CD14-positive monocyte (primary cell): ENCODE results near the gene HNRNPM. TPM values are rescaled to one million over a fixed set of nuclear protein-coding genes. Genes with fewer than 3 reads are reported as not detected.

ENCODE experiments used
- DNase-seq, 3 donors: peaks; one replicate each; pipeline ENCODE4 v3.0.0-alpha.2; 2011 to 2022
- H2AFZ ChIP-seq: 2 replicates; pipeline ENCODE4 v1.6.0; 2012; ENCODE audit warnings: mild to moderate bottlenecking, low read depth, low read length, inconsistent platforms; ENCODE audit not compliant: insufficient read depth, poor library complexity, severe bottlenecking
- H3K27ac ChIP-seq, 2 donors: 1 replicate in 1 of 2; 2 replicates in 1 of 2; pipeline ENCODE4 v1.5.1; 2012 to 2013; ENCODE audit warnings: low read length in 2 of 2, control low read depth in 1 of 2, inconsistent platforms in 1 of 2, low read depth in 1 of 2, mild to moderate bottlenecking in 1 of 2
- H3K27me3 ChIP-seq, 2 donors: one replicate each; pipeline versions ENCODE4 v1.6.0 to v1.6.1; 2011 to 2013; ENCODE audit warnings: low read length in 2 of 2; ENCODE audit not compliant: control insufficient read depth in 2 of 2, insufficient read depth in 2 of 2
- H3K36me3 ChIP-seq, 2 donors: replicated peaks in 1 of 2; 1 replicate in 1 of 2; 2 replicates in 1 of 2; pipeline versions ENCODE4 v1.5.1 to v1.6.1; 2012 to 2013; ENCODE audit warnings: low read length in 2 of 2, control low read depth in 1 of 2, inconsistent platforms in 1 of 2, mild to moderate bottlenecking in 1 of 2; ENCODE audit not compliant: insufficient read depth in 2 of 2, control insufficient read depth in 1 of 2
- H3K4me1 ChIP-seq, 2 donors: 1 replicate in 1 of 2; 2 replicates in 1 of 2; pipeline versions ENCODE4 v1.5.1 to v1.6.1; 2012 to 2013; ENCODE audit warnings: low read length in 2 of 2, control low read depth in 1 of 2, inconsistent platforms in 1 of 2, mild to moderate bottlenecking in 1 of 2, moderate library complexity in 1 of 2; ENCODE audit not compliant: insufficient read depth in 2 of 2, control insufficient read depth in 1 of 2
- H3K4me2 ChIP-seq: replicated peaks from 2 replicates; pipeline ENCODE3; 2012; ENCODE audit warnings: low read length, moderate library complexity, mild to moderate bottlenecking; ENCODE audit not compliant: poor library complexity, severe bottlenecking; ENCODE audit errors: extremely low read depth
- H3K4me3 ChIP-seq, 3 experiments: fragments of 200-600 bp in 1 of 3; sonication (generic) in 1 of 3; replicated peaks in 1 of 3; 1 replicate in 2 of 3; 2 replicates in 1 of 3; pipeline ENCODE4 v1.5.1; 2011 to 2013; ENCODE audit warnings: low read length in 3 of 3, mild to moderate bottlenecking in 3 of 3, control low read depth in 2 of 3, low read depth in 2 of 3, inconsistent platforms in 1 of 3, moderate library complexity in 1 of 3
- H3K79me2 ChIP-seq: 2 replicates; pipeline ENCODE4 v1.6.0; 2012; ENCODE audit warnings: mild to moderate bottlenecking, control low read depth, inconsistent platforms, low read length, moderate library complexity; ENCODE audit not compliant: insufficient read depth
- H3K9ac ChIP-seq: 2 replicates; pipeline ENCODE4 v1.6.0; 2017; ENCODE audit warnings: low read length, mild to moderate bottlenecking; ENCODE audit not compliant: insufficient read depth, poor library complexity, severe bottlenecking
- H3K9me3 ChIP-seq, 2 donors: replicated peaks in 1 of 2; 1 replicate in 1 of 2; 2 replicates in 1 of 2; pipeline versions ENCODE4 v1.5.1 to v1.6.1; 2012 to 2013; ENCODE audit warnings: low read length in 2 of 2, control low read depth in 1 of 2; ENCODE audit not compliant: control insufficient read depth in 1 of 2, insufficient read depth in 1 of 2
- H4K20me1 ChIP-seq: 2 replicates; pipeline ENCODE4 v1.6.0; 2012; ENCODE audit warnings: mild to moderate bottlenecking, low read length, control low read depth, moderate library complexity; ENCODE audit not compliant: insufficient read depth
- H3K27ac Mint-ChIP-seq, 7 donors: one replicate each; pipeline ENCODE4 v1.8.0; 2020; ENCODE audit warnings: mild to moderate bottlenecking in 7 of 7, mixed read lengths in 7 of 7, moderate library complexity in 6 of 7, inconsistent platforms in 2 of 7
- H3K27me3 Mint-ChIP-seq, 3 donors: one replicate each; pipeline ENCODE4 v1.8.0; 2021 to 2022; ENCODE audit warnings: low read depth in 3 of 3, mild to moderate bottlenecking in 3 of 3, mixed read lengths in 3 of 3, moderate library complexity in 3 of 3, inconsistent platforms in 1 of 3
- H3K36me3 Mint-ChIP-seq, 2 donors: one replicate each; pipeline ENCODE4 v1.8.0; 2020; ENCODE audit warnings: mixed read lengths in 2 of 2, inconsistent platforms in 1 of 2, mild to moderate bottlenecking in 1 of 2
- H3K4me1 Mint-ChIP-seq: one replicate; pipeline ENCODE4 v1.8.0; 2020; ENCODE audit warnings: mild to moderate bottlenecking, mixed read lengths
- H3K4me3 Mint-ChIP-seq, 2 donors: one replicate each; pipeline ENCODE4 v1.8.0; 2020; ENCODE audit warnings: mild to moderate bottlenecking in 2 of 2, mixed read lengths in 2 of 2, moderate library complexity in 1 of 2
- H3K9me3 Mint-ChIP-seq, 7 donors: one replicate each; pipeline ENCODE4 v1.8.0; 2020 to 2022; ENCODE audit warnings: mixed read lengths in 7 of 7, mild to moderate bottlenecking in 6 of 7, moderate library complexity in 6 of 7, inconsistent platforms in 2 of 7
- WGBS: methylation state at CpG from one replicate; pipeline ENCODE4 v1.1.5; 2013; ENCODE audit warnings: missing lambda C conversion rate; ENCODE audit not compliant: insufficient coverage; 5-methylcytosine and 5-hydroxymethylcytosine counted together
- intact Hi-C, 2 donors: fragments of 100-400 bp; cut with micrococcal nuclease; formaldehyde crosslinking; loops; one replicate each; pipeline versions ENCODE4 v1.15.0 to v1.15.1; 2023
- polyA plus RNA-seq, 3 donors: library from polyadenylated mRNA; depleted of rRNA in 1 of 3; unstranded in 2 of 3; stranded (reverse) in 1 of 3; fragments of 300-500 nt in 2 of 3; fragments of >200 nt in 1 of 3; fragmentation: Illumina TruSeq in 2 of 3; gene quantifications; 1 replicate in 2 of 3; 2 replicates in 1 of 3; pipeline ENCODE4 v1.2.3, GENCODE V29; 2012 to 2021
- TF ChIP-seq, protein P1 (sequence below): fragments of 200-600 bp; IDR thresholded peaks from one replicate; pipeline ENCODE4 v1.8.0; 2022; ENCODE audit warnings: antibody characterized with exemption, mild to moderate bottlenecking

HNRNPM gene
- polyA plus RNA-seq, 3 donors: 77.0 to 121 (median 116) TPM

DNA sequence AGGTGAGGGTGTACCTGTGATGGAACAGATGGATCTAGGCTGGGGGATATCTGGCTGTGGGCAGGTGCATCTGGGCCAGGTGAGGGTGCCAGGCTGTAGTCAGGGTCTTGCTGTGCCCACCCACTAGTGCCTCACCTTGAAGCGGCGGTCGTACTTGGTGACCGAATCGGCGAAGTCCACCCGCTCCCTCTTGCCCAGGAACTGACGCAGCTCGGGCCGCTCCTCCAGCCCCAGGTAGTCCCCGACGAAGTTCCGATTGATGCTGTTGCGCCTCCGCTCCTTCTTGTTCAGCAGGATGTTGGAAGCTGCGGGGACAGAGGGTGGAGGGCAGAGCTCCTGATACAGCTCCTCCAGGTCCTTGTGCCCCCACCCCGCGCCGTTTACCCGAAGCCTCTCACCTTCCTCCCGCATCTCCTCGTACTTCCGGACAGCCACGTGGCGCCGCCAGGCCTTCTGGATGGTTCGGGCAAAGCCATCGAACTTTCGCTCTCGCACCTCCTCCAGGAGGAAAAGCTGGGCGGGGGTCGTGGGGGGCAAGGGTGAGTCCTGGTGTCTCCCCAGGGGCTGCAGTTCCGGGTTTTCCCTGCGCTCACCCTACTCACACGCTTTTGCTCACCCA, 85.4 kb downstream of the HNRNPM start:
- Histone ChIP-seq H3K79me2 (peaks cover 65% of the 10 kb centered on the region), H3K27ac (peak overlapping the region in 1 of 2 donors; percentile 51), H3K4me2 (no peak overlapping the region), H3K27me3 (no peaks in the 10 kb centered on the region), H4K20me1 (peaks cover 100% of the 10 kb centered on the region), H3K9me3 (no peaks in the 10 kb centered on the region), H3K9ac (no peak overlapping the region), H3K36me3 (peaks cover 94 to 100% of the 10 kb centered on the region in 2 donors), H3K4me3 (no peak overlapping the region), H3K4me1 (no peaks in the 10 kb centered on the region), H2AFZ (no peak overlapping the region)
- Mint-ChIP-seq H3K27ac (peak overlapping the region in 4 of 7 donors; percentile 30 to 87 (median 80)), H3K9me3 (peaks cover 0 to 6% (median 0%) of the 10 kb centered on the region in 7 donors), H3K4me1 (peaks cover 14% of the 10 kb centered on the region), H3K36me3 (peaks cover 63 to 85% of the 10 kb centered on the region in 2 donors), H3K27me3 (peaks cover 0 to 10% (median 0%) of the 10 kb centered on the region in 3 donors), H3K4me3 (no peak overlapping the region)
- WGBS: 97% methylated on average over 13 of the region's 35 CpGs
- intact Hi-C loops: no loop called here
- peak in 1 of 3 donors; percentile 2 for DNase-seq
- TF ChIP-seq, protein P1, sequence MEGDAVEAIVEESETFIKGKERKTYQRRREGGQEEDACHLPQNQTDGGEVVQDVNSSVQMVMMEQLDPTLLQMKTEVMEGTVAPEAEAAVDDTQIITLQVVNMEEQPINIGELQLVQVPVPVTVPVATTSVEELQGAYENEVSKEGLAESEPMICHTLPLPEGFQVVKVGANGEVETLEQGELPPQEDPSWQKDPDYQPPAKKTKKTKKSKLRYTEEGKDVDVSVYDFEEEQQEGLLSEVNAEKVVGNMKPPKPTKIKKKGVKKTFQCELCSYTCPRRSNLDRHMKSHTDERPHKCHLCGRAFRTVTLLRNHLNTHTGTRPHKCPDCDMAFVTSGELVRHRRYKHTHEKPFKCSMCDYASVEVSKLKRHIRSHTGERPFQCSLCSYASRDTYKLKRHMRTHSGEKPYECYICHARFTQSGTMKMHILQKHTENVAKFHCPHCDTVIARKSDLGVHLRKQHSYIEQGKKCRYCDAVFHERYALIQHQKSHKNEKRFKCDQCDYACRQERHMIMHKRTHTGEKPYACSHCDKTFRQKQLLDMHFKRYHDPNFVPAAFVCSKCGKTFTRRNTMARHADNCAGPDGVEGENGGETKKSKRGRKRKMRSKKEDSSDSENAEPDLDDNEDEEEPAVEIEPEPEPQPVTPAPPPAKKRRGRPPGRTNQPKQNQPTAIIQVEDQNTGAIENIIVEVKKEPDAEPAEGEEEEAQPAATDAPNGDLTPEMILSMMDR: no peak

GRCh38 chr19:8531470-8531869, 86.7 kb downstream of the HNRNPM start:
- H3K27me3 ChIP-seq: no peaks in the 10 kb centered on the region
- no CpG with 5 or more reads among the region's 7 CpGs for WGBS
- peaks cover 0 to 10% (median 2%) of the 10 kb centered on the region in 3 donors for H3K27me3 Mint-ChIP-seq
- peaks cover 69% of the 10 kb centered on the region for H3K79me2 ChIP-seq
- no peak overlapping the region for H2AFZ ChIP-seq
- H3K4me1 Mint-ChIP-seq: peaks cover 14% of the 10 kb centered on the region
- H3K4me2 ChIP-seq: no peak overlapping the region
- H3K4me1 ChIP-seq: no peaks in the 10 kb centered on the region
- no peak overlapping the region for H3K4me3 ChIP-seq
- peaks cover 75 to 98% of the 10 kb centered on the region in 2 donors for H3K36me3 Mint-ChIP-seq
- H3K27ac ChIP-seq: peak overlapping the region in 1 of 2 donors; percentile 1
- peaks cover 92 to 100% of the 10 kb centered on the region in 2 donors for H3K36me3 ChIP-seq
- H3K4me3 Mint-ChIP-seq: no peak overlapping the region
- no peaks in the 10 kb centered on the region for H3K9me3 ChIP-seq
- TF ChIP-seq, protein P1: no peak
- intact Hi-C loops: no loop called here
- H3K27ac Mint-ChIP-seq: peak overlapping the region in 2 of 7 donors; percentile 18 to 37
- H3K9ac ChIP-seq: no peak overlapping the region
- peaks cover 100% of the 10 kb centered on the region for H4K20me1 ChIP-seq
- peaks cover 0 to 8% (median 0%) of the 10 kb centered on the region in 7 donors for H3K9me3 Mint-ChIP-seq
- DNase-seq: peak in 1 of 3 donors; percentile 1
